HTERT RPE-1 (cell line): ENCODE measurements around the gene SIPA1L3.

Source experiments
- in situ Hi-C: fragments of 300-500 bp; cut with MboI; formaldehyde crosslinking; loops from 4 replicates; pipeline ENCODE4 v1.14.3; 2020; ENCODE audit warnings: low sequenced_read_pairs

SIPA1L3 gene

DNA sequence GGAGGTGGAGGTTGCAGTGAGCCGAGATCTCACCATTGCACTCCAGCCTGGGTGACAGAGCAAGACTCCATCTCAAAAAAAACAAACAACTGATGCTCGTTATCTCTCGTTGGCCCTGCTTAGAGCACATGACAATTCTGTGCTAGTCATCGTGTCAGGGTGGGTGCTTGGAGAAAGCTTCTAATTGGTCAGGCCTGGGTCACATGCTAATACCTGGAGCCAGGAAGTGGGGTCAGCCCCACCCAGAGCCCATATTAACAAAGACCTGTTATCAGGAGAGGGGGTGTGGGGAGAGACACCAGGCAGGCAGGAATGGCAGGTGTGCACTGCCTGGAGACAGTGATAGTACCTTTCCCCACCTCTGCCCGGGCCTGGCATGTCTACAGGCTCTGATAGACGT lies 232.1 kb downstream of the SIPA1L3 start:
- in situ Hi-C loops = no loop called here

DNA sequence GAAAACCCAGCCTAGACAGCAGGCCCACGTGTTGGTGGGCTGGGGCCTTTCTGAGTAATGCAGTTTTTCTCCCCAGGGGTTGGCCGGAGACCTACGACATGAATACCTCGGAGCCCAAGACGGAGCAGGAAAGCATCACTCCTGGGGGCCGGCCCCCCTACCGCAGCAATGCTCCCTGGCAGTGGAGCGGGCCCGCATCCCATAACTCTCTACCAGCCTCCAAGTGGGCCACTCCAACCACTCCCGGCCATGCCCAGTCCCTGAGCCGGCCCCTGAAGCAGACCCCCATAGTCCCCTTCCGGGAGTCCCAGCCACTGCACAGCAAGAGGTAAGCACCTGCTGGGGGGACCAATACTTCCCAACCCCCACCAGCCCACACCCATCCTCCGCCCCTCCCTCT lies 234.1 kb downstream of the SIPA1L3 start:
- in situ Hi-C loops = no loop called here

DNA sequence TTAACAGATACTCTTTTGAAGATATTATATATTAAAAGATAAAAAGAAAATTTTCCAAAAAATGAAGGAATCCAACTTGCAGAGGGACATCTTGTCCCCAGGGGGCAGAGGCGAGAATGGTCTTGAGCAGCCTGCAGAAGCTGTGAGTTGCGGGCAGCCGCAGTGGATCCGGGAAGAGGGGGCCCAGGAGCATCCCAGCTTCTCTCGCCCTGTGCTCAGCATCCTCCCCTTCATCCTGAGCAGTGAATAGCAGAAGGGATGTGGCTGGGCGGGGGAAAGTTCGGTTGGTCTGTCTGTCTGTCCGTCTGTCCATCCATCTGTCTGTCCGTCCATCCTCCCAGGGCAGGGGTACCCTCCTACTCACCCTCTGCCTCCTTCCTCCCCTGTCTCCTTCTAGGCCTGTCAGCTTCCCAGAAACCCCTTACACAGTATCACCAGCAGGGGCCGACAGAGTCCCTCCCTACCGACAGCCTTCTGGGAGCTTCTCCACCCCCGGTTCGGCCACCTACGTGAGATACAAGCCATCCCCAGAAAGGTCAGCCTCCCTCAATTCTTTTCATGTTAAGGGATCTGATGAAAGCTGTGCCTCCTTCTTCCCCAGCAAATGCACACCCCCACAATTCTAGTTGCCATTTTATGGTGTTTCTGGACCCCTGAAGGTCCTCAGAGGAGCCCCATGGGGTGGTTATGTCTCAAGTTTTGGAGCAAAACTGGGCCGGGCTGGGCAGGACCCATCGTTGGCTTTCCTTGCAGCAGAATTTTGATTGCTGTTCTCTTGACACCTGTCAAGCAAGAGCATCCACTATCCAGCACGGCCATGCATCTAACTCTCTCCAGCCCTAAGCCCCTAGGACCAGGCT lies 235.4 kb downstream of the SIPA1L3 start:
- in situ Hi-C loops = no loop called here

DNA sequence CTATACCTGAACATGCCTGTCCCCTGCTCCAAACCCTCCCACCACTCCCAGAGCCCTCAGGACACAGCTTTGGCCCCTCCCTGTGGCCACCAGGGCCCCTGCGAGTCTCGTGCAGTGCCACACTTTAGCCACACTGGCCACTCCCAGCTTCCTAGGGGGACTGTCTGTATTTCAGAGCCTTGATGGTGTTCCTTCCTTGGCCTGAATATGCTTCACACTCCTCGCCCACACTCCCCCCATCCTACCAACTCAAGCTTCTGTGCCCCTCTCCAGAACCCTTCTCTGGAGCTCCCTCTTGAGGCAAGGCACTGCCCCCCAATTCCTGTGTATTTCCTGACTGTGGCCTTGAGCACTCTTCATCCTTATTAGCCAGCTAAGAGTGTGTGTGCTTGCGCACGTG lies 236.8 kb downstream of the SIPA1L3 start:
- in situ Hi-C loops = no loop called here

DNA sequence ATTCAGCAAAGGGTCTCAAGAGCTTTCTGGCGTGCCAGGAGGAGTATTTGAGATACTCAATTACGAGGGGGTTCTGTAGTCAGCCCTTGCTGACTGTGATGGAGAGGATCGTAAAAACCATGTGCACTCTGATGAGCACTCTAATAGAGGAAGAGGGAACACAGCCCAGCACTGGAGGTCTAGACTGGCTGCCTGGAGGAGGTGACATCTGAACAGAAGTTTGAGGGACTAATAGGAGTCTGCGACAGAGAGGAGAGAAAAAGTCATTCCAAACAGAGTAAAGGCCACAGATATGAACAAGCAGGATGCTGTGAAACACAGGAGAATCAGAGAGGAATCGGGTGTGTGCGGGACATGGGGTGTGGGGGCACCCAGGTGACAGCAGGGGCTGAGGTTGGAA lies 237.7 kb downstream of the SIPA1L3 start:
- in situ Hi-C loops = no loop called here

DNA sequence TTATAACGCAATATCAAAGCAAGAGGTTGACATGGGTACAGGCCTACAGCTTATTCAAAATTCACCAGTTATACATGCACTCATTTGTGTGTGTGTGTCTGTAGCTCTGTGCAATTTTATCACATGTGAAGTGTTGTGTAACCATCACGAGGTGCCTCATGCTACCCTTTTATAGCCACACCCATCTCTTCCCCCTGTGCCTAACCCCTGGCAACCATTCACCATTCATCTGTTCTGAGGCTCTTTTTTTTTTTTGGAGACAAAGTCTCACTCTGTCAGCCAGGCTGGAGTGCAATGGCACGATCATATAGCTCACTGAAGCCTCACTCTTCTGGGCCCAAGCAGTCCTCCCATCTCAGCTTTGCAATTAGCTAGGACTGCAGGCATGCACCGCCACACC lies 238.6 kb downstream of the SIPA1L3 start:
- in situ Hi-C loops = no loop called here

DNA sequence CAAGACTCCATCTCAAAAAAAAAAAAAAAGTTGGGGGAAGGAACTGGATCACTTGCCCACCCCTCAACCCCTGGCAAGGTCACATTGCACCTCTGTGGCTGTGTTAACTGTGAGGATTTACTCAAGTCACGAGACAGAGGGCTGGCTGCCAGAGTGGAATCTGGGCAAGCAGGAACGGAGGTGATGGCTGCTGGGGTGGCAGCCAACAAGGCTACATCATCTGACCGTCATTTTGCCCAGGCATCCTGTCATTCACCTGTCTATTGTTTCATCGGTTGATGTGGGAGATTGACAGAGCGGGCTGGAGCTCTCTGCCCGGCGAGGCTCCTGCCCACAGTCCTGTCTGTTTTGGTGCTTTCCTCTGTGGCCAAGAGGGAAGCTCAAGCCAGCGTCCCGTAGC lies 241.3 kb downstream of the SIPA1L3 start:
- in situ Hi-C loops = no loop called here

DNA sequence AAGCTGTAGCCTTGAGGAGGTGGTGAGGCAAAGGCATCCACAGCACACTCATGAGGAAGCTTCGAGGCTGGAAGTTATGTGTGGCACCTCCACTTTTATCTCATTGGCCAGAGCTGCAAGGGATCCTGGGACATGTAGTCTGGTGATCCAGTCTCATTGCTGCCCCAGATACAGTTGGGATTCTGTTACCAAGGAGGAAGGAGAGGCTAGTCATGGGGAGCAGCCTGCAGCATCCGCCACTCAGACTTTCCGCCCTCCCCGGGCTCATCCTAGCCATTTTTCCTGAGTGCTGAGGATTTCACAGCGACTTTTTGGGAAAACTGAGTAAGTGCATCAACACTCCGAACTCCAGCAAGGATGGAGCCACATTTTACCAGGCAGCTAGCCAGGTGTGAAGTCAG lies 242.7 kb downstream of the SIPA1L3 start:
- in situ Hi-C loops = no loop called here

DNA sequence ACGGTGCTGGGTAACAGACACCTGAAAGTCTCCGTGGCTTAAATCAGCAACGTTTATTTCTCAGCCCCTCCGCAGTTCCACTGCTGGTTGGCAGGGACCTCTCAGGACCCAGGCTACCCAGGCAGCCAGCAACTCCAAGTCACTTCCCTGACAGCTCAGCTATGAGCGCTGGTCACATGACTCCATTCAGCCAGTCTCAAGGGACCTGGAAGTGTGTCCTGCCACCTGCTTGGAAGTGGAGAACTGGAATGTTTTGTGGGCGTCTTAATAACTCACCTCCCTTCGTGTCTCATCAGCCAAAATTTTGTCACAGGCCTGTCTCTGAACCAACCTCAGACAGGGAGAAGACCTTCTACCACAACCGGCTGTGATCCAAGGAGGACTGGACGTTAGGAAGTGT lies 244.2 kb downstream of the SIPA1L3 start:
- in situ Hi-C loops = no loop called here

DNA sequence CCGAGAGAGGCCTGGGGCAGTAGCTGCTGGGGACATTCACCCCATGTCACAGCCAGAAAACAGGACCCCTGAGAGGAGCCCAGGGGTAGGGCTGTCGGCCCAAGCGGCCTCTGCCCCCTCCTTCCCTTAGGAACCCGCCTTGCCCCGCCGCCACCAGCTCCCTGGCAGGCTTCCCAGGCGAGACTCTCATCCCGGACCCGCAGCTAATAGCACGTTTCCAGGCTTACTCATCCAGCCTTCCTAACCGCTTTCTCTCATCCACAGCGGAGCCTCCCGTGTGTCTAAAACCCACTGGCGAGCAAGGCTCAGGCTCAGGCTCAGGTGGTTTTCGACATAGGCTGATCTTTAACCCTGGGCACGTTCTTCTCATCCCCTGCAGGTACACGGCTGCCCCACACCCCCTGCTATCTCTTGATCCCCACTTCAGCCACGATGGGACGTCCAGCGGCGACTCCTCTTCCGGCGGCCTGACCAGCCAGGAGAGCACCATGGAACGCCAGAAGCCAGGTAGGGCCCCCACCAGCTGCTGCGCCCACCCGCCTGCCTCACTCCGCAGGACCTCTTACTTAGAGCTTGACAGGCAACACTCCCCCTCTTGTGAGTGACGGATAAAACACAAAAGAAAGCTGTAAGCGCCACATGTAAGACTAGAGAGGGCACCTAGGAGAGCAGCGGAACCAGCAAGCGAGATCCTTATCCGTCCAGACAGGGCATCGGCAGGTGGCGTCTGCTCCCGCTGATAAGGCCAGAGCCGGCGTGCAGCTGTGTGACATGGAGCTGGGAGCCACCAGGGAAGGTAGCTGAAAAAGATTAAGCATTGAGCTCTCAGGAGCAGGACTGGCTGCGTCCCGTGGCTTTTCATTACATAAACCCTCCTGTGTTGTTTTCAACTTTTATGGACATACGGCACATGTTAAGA lies 245.7 kb downstream of the SIPA1L3 start:
- in situ Hi-C loops = no loop called here

DNA sequence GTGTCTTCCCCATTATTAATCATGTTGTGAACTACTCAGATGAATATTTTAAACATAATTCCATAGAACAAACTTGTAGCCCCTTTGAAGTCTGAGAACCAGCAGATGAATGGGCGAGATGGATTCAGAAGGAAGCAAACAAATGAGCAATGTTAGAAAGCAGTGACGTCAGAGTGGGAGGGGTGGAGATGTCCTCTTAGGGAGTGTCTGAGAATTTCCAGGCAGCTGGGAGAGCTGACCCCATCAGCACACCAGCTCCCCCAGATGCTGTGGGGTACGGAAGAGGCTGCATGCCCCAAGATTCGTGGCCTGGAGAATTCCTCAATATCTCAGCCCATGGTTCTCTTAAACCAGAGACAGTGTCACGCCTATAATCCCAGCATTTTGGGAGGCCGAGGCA lies 248.4 kb downstream of the SIPA1L3 start:
- in situ Hi-C loops = no loop called here

DNA sequence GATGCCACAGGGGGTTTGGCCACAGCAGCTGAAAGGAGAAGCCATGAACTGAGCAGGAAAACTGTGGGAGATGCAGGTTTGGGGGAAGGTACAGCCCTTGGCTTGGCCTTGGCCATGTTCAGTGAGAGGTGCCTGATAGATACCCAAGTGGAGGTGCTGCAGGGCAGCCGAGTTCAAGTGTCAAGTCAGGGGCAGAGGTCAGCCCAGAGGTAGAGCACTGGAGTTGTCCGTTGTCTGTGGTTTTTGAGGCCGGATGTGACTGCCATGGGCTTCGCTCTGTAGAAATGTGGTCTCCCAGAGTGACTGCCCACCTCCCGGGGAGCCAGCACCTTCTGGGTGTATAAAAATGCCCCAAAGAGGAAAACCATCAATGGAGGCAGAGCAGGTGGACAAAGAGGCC lies 251.7 kb downstream of the SIPA1L3 start:
- in situ Hi-C loops = no loop called here

DNA sequence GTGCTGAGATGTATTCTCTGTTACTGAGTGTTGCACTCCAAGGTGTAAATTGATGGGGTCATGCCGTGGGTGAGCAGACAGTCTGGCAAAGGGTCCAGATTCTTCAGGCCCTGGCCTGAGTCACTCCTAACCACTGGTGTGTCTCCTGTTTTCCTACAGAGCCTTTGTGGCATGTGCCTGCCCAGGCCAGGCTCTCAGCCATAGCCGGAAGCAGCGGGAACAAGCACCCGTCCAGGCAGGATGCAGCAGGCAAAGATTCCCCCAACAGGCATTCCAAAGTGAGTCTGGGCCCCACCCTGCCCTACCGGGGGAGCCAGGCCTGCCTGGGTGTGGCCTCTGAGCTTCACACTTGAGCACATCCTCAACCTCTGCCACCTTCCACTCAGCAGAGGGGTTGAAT lies 255.1 kb downstream of the SIPA1L3 start:
- in situ Hi-C loops = no loop called here

DNA sequence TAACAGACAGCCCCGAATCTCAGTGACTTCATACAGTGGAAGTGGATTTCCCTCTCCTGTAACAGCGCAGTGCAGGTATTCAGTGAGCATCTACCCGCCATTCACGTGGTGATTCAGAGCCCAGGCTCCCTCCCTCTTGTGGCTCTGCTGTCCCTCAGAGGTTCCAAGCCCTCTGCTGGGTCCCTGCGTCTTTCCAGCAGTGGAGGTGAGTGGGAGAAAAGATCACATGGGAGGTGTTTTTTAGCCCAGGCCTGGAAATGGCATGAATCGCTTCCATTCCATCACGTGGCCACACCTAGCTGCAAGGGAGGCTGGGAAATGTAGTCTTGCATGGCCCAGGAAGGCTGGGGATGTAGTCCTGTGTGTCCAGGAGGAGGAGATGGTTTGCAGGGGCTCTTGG lies 255.6 kb downstream of the SIPA1L3 start:
- in situ Hi-C loops = no loop called here

DNA sequence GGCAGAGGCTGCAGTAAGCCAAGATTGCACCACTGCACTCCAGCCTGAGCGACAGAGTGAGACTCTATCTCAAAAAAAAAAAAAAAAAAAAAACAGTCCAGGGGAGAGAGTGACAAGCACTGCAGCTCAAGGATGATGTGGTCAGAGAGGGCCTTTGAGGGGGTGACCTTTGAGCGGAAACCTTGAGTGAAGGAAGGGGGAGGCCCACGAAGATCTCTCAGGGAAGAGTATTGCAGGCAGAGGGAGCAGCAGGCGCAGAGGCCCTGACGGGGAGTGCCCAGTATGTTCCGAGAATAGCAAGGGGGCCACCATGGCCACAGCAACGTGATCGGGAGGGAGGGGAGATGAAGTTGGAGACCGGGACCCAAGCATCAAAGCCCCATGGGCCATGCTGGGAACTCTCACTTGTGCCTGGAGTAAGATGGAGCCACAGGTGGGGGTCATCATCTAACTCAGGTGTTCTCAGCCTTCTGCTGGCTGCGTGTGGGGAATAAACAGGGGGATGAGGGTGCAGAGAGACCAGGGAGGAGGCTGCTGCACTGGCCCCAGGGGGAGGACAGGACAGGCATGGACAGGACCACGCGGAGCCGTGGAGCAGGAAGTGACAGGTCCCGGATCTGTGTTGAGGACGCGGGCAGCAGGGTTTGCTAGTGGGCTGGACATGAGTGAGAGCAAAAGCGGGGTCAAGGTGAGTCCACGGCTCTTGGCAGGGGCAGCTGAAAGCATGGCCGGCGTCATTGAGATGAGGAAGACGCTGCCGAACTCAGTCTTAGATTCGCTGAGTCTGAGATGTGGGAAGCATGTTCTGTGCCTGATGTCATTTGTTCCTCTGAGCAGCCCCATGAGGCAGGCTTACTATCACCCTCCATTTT lies 256.6 kb downstream of the SIPA1L3 start:
- in situ Hi-C loops = no loop called here

DNA sequence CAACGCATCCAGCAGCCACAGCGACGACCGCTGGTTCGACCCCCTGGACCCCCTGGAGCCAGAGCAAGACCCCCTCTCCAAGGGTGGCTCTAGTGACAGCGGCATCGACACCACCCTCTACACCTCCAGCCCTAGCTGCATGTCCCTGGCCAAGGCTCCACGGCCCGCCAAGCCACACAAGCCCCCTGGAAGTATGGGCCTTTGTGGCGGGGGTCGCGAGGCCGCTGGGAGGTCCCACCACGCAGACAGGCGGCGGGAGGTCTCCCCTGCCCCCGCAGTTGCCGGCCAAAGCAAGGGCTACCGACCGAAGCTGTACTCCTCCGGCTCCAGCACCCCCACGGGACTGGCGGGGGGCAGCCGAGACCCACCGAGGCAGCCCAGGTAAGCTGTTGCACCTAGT lies 257.5 kb downstream of the SIPA1L3 start:
- in situ Hi-C loops = no loop called here

DNA sequence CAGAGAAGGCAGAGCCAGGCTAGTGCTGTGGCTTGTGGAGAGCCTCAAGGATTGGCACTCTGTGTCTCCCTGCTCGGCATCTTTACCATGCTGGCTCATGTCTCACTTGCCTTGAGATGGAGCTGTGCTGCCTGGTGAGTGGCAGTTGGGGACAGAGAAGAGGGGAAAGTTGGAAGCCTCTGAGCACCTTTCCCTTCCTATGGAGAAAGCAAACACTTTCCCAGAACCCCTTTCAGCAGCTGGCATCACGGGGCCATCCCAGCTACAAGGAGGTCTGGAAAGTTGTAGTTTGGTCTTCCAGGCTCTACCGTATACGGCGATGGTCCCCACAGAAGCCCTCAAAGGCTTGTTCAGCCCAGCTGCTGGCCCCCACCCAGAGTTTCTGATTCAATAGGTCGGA lies 258.3 kb downstream of the SIPA1L3 start:
- in situ Hi-C loops = no loop called here

DNA sequence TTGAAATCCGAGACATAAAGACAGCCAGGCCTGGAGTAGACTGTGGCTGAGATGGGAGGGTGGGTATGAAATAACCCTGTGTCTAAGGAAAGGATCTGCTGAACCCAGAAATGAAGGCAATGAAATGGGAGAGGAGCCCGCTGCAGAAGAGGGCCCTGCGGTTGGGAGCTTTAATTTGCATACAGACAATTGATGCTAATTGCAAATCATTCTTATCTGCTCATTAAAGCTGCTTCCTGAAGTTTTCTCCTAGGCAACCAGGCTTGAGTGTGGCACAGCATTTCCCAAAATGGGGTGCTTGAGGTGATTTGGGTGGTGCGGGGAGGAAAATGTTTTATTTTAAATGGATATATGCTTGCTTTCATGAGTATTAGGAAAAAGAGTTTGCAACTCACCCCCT lies 261.6 kb downstream of the SIPA1L3 start:
- in situ Hi-C loops = no loop called here

DNA sequence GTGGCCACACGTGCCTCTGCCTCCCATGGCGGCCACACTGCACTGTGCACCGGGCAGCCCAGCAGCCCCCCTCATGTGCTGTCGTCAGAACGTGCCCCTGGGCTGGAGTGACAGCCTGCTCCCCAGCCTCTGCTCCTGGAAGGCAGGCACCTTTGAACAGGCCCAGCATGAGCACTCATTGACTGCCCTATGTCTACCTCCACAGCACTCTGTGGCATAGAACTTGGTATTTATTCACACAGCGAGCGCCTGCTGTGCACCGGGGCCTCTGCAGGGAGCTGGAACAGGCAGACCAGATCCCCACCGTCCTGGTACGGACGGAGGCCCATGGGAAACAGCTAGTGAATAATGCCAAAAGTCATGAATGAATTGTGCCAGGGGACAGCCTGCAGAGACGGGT lies 263.3 kb downstream of the SIPA1L3 start:
- in situ Hi-C loops = no loop called here

DNA sequence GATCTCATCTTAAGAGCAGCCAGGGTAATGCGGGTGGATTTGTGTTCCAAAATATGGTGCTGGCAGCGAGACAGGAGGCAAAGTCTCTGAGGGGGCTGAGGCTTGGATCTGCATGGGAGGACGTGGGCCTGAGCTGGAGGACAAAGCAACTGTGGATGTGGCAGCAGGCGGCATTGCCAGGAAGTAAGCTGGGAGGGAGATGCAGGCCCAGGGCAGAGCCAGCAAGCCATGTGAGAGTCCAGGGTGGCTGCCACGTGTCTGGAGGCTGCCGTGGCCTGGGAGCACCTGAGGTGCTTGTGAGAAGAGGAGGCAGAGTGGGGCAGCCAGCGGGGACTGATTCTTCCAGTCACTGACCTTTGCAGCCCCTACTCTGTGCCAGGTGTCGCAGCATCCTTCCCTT lies 265.0 kb downstream of the SIPA1L3 start:
- in situ Hi-C loops = no loop called here
